Left ventricle myocardium inferior (tissue), 1 donor: Measurements from ENCODE around the gene PEX11G. TPM values are rescaled to one million over a fixed set of nuclear protein-coding genes. Genes with fewer than 3 reads are reported as not detected.

Experiments used
- DNase-seq: peaks from one replicate; pipeline ENCODE4 v3.0.0-alpha.2; 2020
- H3K27ac ChIP-seq: fragments of 200-600 bp; replicated peaks from 2 replicates; pipeline ENCODE4 v1.8.0; 2021
- H3K27me3 ChIP-seq: fragments of 200-600 bp; 2 replicates; pipeline ENCODE4 v1.8.0; 2021; ENCODE audit warnings: low read depth
- H3K36me3 ChIP-seq: fragments of 200-600 bp; 2 replicates; pipeline ENCODE4 v1.8.0; 2021
- H3K4me1 ChIP-seq: fragments of 200-600 bp; 2 replicates; pipeline ENCODE4 v1.8.0; 2021
- H3K4me3 ChIP-seq: fragments of 200-600 bp; 2 replicates; pipeline ENCODE4 v1.8.0; 2021; ENCODE audit warnings: mild to moderate bottlenecking, moderate library complexity
- H3K9me3 ChIP-seq: fragments of 200-600 bp; replicated peaks from 2 replicates; pipeline ENCODE4 v1.8.0; 2021
- intact Hi-C: fragments of 100-400 bp; cut with micrococcal nuclease; formaldehyde crosslinking; loops from one replicate; pipeline ENCODE4 v1.11.0; 2022
- total RNA-seq: library from RNA; stranded (reverse); fragmentation: NEBNext Ultra II Directional; extraction: Animal tissue kit (Norgen Biotek cat#: 25700); gene quantifications from one replicate; pipeline ENCODE4 v1.2.1, GENCODE V29; 2021
- TF ChIP-seq, protein P1 (sequence below): fragments of 200-600 bp; IDR thresholded peaks from 2 replicates; pipeline ENCODE4 v1.8.0; 2021; ENCODE audit warnings: antibody characterized with exemption, mild to moderate bottlenecking, borderline replicate concordance
- donor health status: DM: no; HTN: yes; CAD: no; lungs with severe emphysema.

PEX11G gene
- total RNA-seq, 1 donor from 2014 or later = 1.2 TPM

DNA sequence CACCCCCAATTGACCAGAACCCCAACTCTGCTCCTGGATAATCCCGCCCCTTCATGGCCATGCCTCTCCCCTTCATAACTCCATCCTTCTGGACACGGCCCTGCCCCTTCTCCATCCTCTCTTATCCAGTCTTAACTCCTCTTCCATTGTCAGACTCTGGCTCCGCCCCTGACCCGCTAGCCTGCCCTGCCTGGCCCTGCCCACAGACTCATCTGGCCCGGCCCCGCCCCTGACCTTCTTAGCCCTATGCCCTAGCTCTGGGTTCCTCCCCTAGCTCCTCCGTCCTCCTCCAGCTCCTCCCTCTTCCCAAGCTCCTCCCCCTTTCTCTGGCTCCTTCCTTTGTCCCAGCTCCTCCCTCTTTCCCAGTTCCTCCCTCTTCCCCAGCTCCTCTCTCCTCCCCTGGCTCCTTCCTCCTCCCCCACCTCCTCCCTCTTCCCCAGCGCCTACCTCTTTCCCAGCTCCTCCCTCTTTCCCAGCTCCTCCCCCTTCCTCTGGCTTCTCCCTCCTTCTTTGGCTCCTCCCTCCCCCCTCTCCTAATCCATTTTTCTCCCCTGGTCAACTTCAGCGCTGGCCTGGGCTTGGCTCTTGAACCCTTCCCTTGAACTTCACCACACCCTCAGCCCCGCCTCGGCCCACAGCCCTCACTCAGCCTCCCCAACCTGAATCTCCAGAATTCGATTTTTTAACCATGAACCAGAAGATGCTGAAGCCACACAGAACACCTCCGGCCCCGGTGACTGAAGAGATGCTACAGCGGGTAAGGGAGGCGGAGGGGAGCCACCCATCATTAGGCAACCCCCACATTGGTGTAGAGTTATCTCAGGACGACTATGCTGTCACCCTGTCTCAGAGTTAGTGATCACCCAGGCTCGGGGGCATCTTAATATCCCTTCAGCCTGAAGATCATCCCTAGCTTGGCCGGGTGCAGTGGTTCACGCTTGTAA, 17.8 kb upstream of the PEX11G start:
- H3K9me3 ChIP-seq = no peaks in the 10 kb centered on the region
- intact Hi-C loops = no loop called here
- H3K27me3 ChIP-seq = peaks cover 46% of the 10 kb centered on the region
- H3K4me3 ChIP-seq = no peak overlapping the region
- peak; percentile 74 for DNase-seq
- no peaks in the 10 kb centered on the region for H3K36me3 ChIP-seq
- peaks cover 10% of the 10 kb centered on the region for H3K4me1 ChIP-seq
- TF ChIP-seq, protein P1, sequence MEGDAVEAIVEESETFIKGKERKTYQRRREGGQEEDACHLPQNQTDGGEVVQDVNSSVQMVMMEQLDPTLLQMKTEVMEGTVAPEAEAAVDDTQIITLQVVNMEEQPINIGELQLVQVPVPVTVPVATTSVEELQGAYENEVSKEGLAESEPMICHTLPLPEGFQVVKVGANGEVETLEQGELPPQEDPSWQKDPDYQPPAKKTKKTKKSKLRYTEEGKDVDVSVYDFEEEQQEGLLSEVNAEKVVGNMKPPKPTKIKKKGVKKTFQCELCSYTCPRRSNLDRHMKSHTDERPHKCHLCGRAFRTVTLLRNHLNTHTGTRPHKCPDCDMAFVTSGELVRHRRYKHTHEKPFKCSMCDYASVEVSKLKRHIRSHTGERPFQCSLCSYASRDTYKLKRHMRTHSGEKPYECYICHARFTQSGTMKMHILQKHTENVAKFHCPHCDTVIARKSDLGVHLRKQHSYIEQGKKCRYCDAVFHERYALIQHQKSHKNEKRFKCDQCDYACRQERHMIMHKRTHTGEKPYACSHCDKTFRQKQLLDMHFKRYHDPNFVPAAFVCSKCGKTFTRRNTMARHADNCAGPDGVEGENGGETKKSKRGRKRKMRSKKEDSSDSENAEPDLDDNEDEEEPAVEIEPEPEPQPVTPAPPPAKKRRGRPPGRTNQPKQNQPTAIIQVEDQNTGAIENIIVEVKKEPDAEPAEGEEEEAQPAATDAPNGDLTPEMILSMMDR = no peak
- H3K27ac ChIP-seq = no peak overlapping the region

DNA sequence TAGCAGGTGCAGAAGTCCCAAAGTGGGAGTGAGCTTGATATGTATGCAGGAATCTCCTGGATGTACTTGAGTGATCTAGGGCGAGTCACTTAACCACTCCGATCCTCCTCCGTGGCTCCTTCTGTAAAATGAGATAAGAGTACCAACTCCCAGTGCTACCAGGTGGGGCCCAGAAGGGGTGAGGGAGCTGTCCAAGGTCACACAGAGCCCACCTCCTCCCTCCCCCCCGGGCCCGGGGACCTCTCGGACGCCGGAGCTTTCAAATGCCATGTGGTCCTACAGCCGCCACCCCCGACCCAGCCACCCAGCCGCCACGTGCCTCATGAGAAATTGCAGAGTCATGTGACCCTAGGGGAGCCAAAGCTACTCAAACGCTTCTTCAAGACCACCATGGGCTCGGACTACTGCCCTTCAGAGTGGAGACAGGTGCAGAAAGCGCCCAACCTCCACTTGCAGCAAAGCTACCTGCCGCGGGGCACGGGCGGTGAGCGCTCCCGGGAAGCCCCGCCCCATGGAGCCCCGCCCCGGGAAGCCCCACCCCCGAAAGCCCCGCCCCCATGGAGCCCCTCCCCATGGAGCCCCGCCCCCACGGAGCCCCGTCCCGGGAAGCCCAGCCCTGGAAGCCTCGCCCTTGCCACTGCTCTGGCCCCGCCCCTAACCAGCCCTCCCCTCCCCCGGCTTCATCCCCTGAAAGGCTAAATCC, 17.0 kb upstream of the PEX11G start:
- peaks cover 15% of the 10 kb centered on the region for H3K4me1 ChIP-seq
- no peak for DNase-seq
- TF ChIP-seq, protein P1 = no peak
- H3K36me3 ChIP-seq = no peaks in the 10 kb centered on the region
- peak overlapping the region; percentile 14 for H3K4me3 ChIP-seq
- H3K27ac ChIP-seq = no peak overlapping the region
- H3K27me3 ChIP-seq = peaks cover 54% of the 10 kb centered on the region
- H3K9me3 ChIP-seq = no peaks in the 10 kb centered on the region
- intact Hi-C loops = no loop called here

DNA sequence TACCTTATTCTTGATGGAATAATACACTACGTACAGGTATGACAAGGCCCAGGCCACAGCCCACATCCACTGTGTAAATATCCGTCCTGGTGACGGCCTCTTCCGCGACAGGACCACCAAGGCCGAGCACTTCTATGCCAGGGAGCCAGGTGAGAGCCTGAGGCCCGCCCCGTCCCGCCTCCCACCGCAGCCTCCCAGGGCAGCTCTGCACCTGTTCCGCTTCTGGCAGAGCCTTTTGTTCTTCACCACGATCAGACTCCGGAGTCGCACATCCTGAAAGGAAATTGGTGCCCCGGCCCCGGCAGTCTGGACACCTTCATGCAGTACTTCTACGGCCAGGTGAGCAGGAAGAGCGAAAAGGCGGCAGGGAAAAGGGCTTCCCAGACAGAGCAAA, 16.4 kb upstream of the PEX11G start:
- peaks cover 19% of the 10 kb centered on the region for H3K4me1 ChIP-seq
- H3K27ac ChIP-seq = no peak overlapping the region
- no peaks in the 10 kb centered on the region for H3K9me3 ChIP-seq
- no peaks in the 10 kb centered on the region for H3K36me3 ChIP-seq
- H3K27me3 ChIP-seq = peaks cover 60% of the 10 kb centered on the region
- no peak for DNase-seq
- TF ChIP-seq, protein P1 = no peak
- H3K4me3 ChIP-seq = no peak overlapping the region
- intact Hi-C loops = no loop called here

DNA sequence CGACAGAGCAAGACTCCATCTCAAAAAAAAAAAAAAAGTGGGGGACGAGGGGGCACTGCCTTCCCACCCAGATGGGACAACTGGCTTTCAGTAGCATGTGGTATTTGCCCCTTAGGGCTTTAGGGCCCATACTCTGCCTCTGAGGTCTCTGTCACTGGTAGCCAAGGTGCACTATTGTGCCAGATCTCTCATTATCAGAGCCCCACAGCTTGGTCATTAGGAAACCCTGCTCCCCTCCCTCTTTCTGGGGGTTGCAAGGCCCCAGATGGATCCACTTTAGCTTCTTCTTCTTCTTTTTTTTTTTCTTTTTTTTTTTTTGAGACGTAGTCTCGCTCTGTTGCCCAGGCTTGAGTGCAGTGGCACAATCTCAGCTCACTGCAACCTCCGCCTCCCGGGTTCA, 15.8 kb upstream of the PEX11G start:
- DNase-seq = no peak
- no peaks in the 10 kb centered on the region for H3K36me3 ChIP-seq
- TF ChIP-seq, protein P1 = no peak
- no peak overlapping the region for H3K4me3 ChIP-seq
- intact Hi-C loops = no loop called here
- peaks cover 66% of the 10 kb centered on the region for H3K27me3 ChIP-seq
- no peak overlapping the region for H3K27ac ChIP-seq
- H3K9me3 ChIP-seq = no peaks in the 10 kb centered on the region
- H3K4me1 ChIP-seq = peaks cover 19% of the 10 kb centered on the region

DNA sequence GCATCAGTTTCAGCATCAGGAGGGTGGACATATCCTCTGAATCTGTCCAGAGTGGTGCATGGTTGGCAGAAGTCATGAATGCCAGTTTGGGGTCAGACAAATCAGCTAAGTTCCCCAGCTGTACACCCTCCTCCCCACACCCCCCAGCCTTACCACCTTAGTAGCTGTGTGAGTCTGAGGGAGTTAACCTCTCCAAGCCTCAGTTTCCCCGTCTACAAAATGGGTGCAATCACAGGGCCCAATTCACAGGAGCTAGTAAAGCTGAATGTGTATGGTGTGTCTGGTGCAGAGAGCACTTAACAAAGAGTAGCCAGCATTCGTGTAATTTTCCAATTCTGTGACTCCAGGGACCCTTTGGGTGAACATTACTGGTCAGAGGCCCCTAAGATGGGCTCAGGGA, 13.7 kb upstream of the PEX11G start:
- Histone ChIP-seq H3K4me1 (peaks cover 19% of the 10 kb centered on the region), H3K9me3 (no peaks in the 10 kb centered on the region), H3K27me3 (peaks cover 77% of the 10 kb centered on the region), H3K27ac (no peak overlapping the region), H3K4me3 (no peak overlapping the region), H3K36me3 (no peaks in the 10 kb centered on the region)
- TF ChIP-seq, protein P1 = no peak
- DNase-seq = no peak
- intact Hi-C loops = no loop called here
